NCI-H2107 (cell line): ENCODE results near the gene TYRO3.
"Not testable (repeated sequence)": the region's sequence is repeated elsewhere in the genome, so short reads cannot be mapped to it uniquely, and the experiment has no call there.

Experiments
- DNase-seq: peaks from one replicate; lab custom pipeline; 2025; lab: John Stamatoyannopoulos, UW

Gene TYRO3

GRCh38 chr15:41574158-41574557 lies 15.1 kb downstream of the TYRO3 start:
- no peak for DNase-seq

- DNase-seq = no peak
Measured at GRCh38 chr15:41575282-41575681, 16.3 kb downstream of the TYRO3 start.

- no peak for DNase-seq
Measured at GRCh38 chr15:41577863-41578735, 19.1 kb downstream of the TYRO3 start.

- no peak for DNase-seq
Measured at GRCh38 chr15:41578736-41579383, 19.8 kb downstream of the TYRO3 start.

GRCh38 chr15:41581110-41581509 lies 22.1 kb downstream of the TYRO3 start:
- DNase-seq = no peak

GRCh38 chr15:41583795-41584194 lies 24.8 kb downstream of the TYRO3 start:
- no peak for DNase-seq

GRCh38 chr15:41584636-41585126 lies 25.7 kb downstream of the TYRO3 start:
- no peak for DNase-seq

- no peak for DNase-seq
Measured at GRCh38 chr15:41585127-41586047, 26.4 kb downstream of the TYRO3 start.

- DNase-seq = not testable (repeated sequence)
Measured at GRCh38 chr15:41586531-41587282, 27.7 kb downstream of the TYRO3 start.

GRCh38 chr15:41589018-41589417 lies 30.0 kb downstream of the TYRO3 start:
- DNase-seq = not testable (repeated sequence)

GRCh38 chr15:41589571-41589970 lies 30.6 kb downstream of the TYRO3 start:
- not testable (repeated sequence) for DNase-seq

GRCh38 chr15:41591217-41591616 lies 32.2 kb downstream of the TYRO3 start:
- DNase-seq = not testable (repeated sequence)

- not testable (repeated sequence) for DNase-seq
Measured at GRCh38 chr15:41592718-41593117, 33.7 kb downstream of the TYRO3 start.

- no peak for DNase-seq
Measured at GRCh38 chr15:41594801-41595746, 36.1 kb downstream of the TYRO3 start.

GRCh38 chr15:41596972-41597371 lies 38.0 kb downstream of the TYRO3 start:
- DNase-seq = no peak

GRCh38 chr15:41597787-41598186 lies 38.8 kb downstream of the TYRO3 start:
- no peak for DNase-seq

- DNase-seq = no peak
Measured at GRCh38 chr15:41599061-41599460, 40.0 kb downstream of the TYRO3 start.

- DNase-seq = no peak
Measured at GRCh38 chr15:41603411-41603935, 44.5 kb downstream of the TYRO3 start.

GRCh38 chr15:41603941-41604911 lies 45.2 kb downstream of the TYRO3 start:
- DNase-seq = peak; percentile 17
